ENCODE data around the gene RNASEH2B.

Gene RNASEH2B

DNA sequence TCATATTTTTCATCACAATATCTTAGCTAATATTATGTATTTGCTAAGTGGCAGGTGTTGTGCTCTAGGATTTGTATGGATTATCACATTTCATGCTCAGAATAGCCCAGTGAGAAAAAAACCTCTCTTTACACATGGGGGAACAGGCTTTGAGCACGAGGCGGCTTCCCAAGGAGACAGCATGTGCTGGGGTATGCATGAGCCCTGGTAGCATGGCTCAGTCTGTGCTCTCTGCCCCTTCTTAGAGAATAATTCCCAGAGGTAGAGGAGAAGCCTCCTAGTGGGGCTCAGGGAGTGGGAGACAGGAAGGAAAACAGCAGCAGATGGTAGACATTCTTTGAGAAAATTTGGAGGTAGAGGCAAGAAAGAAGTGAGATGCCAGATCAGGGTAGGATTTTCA lies 31.6 kb downstream of the RNASEH2B start:
- no peak overlapping the region for H3K27ac ChIP-seq (ENCODE audit: low read depth, low read length)
- no peaks in the 10 kb centered on the region for H3K79me2 ChIP-seq (ENCODE audit: insufficient read depth, low read length)
- H3K9me3 ChIP-seq (ENCODE audit: insufficient read depth, low read length): no peaks in the 10 kb centered on the region
- H3K36me3 ChIP-seq (ENCODE audit: low read length): peaks cover 10% of the 10 kb centered on the region
- H3F3A ChIP-seq (ENCODE audit: insufficient read depth): no peaks in the 10 kb centered on the region
- H2AFZ ChIP-seq (ENCODE audit: low read depth, low read length, severe bottlenecking): no peak overlapping the region
- H3K9me2 ChIP-seq (replicated peaks; ENCODE audit: insufficient read depth, low read length): no peaks in the 10 kb centered on the region
- no peaks in the 10 kb centered on the region for H3K27me3 ChIP-seq (ENCODE audit: low read length)
- no peak for TF ChIP-seq EZH2phosphoT487 (conservative IDR thresholded peaks at IDR 0.05; ENCODE audit: low read length)
- TF ChIP-seq, protein P1, sequence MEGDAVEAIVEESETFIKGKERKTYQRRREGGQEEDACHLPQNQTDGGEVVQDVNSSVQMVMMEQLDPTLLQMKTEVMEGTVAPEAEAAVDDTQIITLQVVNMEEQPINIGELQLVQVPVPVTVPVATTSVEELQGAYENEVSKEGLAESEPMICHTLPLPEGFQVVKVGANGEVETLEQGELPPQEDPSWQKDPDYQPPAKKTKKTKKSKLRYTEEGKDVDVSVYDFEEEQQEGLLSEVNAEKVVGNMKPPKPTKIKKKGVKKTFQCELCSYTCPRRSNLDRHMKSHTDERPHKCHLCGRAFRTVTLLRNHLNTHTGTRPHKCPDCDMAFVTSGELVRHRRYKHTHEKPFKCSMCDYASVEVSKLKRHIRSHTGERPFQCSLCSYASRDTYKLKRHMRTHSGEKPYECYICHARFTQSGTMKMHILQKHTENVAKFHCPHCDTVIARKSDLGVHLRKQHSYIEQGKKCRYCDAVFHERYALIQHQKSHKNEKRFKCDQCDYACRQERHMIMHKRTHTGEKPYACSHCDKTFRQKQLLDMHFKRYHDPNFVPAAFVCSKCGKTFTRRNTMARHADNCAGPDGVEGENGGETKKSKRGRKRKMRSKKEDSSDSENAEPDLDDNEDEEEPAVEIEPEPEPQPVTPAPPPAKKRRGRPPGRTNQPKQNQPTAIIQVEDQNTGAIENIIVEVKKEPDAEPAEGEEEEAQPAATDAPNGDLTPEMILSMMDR (IDR thresholded peaks at IDR 0.05; ENCODE audit: insufficient read depth, low read length, poor library complexity, severe bottlenecking): no peak
- no peak overlapping the region for H3K4me3 ChIP-seq (ENCODE audit: insufficient read depth, low read length, poor library complexity, severe bottlenecking)
- H4K20me1 ChIP-seq (ENCODE audit: low read depth, low read length): no peaks in the 10 kb centered on the region
- H3K9ac ChIP-seq (ENCODE audit: low read length): no peak overlapping the region
- H3K4me2 ChIP-seq (ENCODE audit: low read depth, low read length, poor library complexity, severe bottlenecking): no peak overlapping the region

- Histone ChIP-seq H3K27me3 (ENCODE audit: low read length) (no peaks in the 10 kb centered on the region), H3K9ac (ENCODE audit: low read length) (no peak overlapping the region), H3K4me2 (ENCODE audit: low read depth, low read length, poor library complexity, severe bottlenecking) (no peak overlapping the region), H4K20me1 (ENCODE audit: low read depth, low read length) (no peaks in the 10 kb centered on the region), H3K4me3 (ENCODE audit: insufficient read depth, low read length, poor library complexity, severe bottlenecking) (no peak overlapping the region), H3K79me2 (ENCODE audit: insufficient read depth, low read length) (no peaks in the 10 kb centered on the region), H3K27ac (ENCODE audit: low read depth, low read length) (no peak overlapping the region), H3F3A (ENCODE audit: insufficient read depth) (no peaks in the 10 kb centered on the region), H3K36me3 (ENCODE audit: low read length) (peaks cover 2% of the 10 kb centered on the region), H2AFZ (ENCODE audit: low read depth, low read length, severe bottlenecking) (no peak overlapping the region), H3K9me3 (ENCODE audit: insufficient read depth, low read length) (no peaks in the 10 kb centered on the region), H3K9me2 (replicated peaks; ENCODE audit: insufficient read depth, low read length) (no peaks in the 10 kb centered on the region)
- no peak for TF ChIP-seq EZH2phosphoT487 (conservative IDR thresholded peaks at IDR 0.05; ENCODE audit: low read length)
- TF ChIP-seq, protein P1 (IDR thresholded peaks at IDR 0.05; ENCODE audit: insufficient read depth, low read length, poor library complexity, severe bottlenecking): no peak
Observed at GRCh38 chr13:50942630-50943311, 33.2 kb downstream of the RNASEH2B start.

GRCh38 chr13:50945669-50946068 lies 36.1 kb downstream of the RNASEH2B start:
- Histone ChIP-seq H3K27ac (ENCODE audit: low read depth, low read length) (no peak overlapping the region), H3K27me3 (ENCODE audit: low read length) (no peaks in the 10 kb centered on the region), H3K4me3 (ENCODE audit: insufficient read depth, low read length, poor library complexity, severe bottlenecking) (no peak overlapping the region), H2AFZ (ENCODE audit: low read depth, low read length, severe bottlenecking) (no peak overlapping the region), H3K9me3 (ENCODE audit: insufficient read depth, low read length) (no peaks in the 10 kb centered on the region), H3K9me2 (replicated peaks; ENCODE audit: insufficient read depth, low read length) (no peaks in the 10 kb centered on the region), H3K4me2 (ENCODE audit: low read depth, low read length, poor library complexity, severe bottlenecking) (no peak overlapping the region), H4K20me1 (ENCODE audit: low read depth, low read length) (no peaks in the 10 kb centered on the region), H3F3A (ENCODE audit: insufficient read depth) (no peaks in the 10 kb centered on the region), H3K79me2 (ENCODE audit: insufficient read depth, low read length) (no peaks in the 10 kb centered on the region), H3K9ac (ENCODE audit: low read length) (no peak overlapping the region), H3K36me3 (ENCODE audit: low read length) (peaks cover 22% of the 10 kb centered on the region)
- TF ChIP-seq EZH2phosphoT487 (conservative IDR thresholded peaks at IDR 0.05; ENCODE audit: low read length): no peak
- TF ChIP-seq, protein P1 (IDR thresholded peaks at IDR 0.05; ENCODE audit: insufficient read depth, low read length, poor library complexity, severe bottlenecking): no peak

Data from SU-DHL-6 (cell line).